Measurements from ENCODE around the gene CHD1L.

DNA sequence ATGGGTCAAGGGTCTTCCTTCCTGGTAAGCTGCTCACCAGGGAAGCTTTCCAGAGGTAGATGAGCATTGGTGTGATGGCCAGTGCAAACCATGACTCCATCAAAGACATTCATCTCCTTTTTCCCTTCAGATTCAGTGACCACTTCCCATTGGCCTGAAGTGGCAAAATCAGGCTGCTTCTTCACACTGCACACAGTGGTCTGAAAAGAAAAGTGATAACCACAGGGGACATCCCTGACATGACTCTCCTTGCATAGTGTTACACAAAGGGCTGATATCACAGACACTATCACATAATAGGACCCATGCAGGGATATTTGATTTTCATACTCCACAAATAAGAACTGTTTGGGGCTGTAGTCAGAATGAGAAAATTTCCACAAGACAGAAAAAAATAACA lies 29.2 kb upstream of the CHD1L start:
- TF ChIP-seq, protein P1, sequence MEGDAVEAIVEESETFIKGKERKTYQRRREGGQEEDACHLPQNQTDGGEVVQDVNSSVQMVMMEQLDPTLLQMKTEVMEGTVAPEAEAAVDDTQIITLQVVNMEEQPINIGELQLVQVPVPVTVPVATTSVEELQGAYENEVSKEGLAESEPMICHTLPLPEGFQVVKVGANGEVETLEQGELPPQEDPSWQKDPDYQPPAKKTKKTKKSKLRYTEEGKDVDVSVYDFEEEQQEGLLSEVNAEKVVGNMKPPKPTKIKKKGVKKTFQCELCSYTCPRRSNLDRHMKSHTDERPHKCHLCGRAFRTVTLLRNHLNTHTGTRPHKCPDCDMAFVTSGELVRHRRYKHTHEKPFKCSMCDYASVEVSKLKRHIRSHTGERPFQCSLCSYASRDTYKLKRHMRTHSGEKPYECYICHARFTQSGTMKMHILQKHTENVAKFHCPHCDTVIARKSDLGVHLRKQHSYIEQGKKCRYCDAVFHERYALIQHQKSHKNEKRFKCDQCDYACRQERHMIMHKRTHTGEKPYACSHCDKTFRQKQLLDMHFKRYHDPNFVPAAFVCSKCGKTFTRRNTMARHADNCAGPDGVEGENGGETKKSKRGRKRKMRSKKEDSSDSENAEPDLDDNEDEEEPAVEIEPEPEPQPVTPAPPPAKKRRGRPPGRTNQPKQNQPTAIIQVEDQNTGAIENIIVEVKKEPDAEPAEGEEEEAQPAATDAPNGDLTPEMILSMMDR (IDR thresholded peaks at IDR 0.05; ENCODE audit: extremely low read depth in 1 of 2, insufficient read depth in 1 of 2, low read depth in 1 of 2, low read length in 2 of 2): no peak
- TF ChIP-seq, protein P2, sequence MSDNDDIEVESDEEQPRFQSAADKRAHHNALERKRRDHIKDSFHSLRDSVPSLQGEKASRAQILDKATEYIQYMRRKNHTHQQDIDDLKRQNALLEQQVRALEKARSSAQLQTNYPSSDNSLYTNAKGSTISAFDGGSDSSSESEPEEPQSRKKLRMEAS (IDR thresholded peaks at IDR 0.05; ENCODE audit: insufficient read depth, insufficient read length): no peak
- TF ChIP-seq EZH2 (IDR thresholded peaks at IDR 0.05; ENCODE audit: borderline replicate concordance, low read depth, low read length, severe bottlenecking) (no peak), POLR2A (IDR thresholded peaks at IDR 0.05; ENCODE audit: low read depth, low read length) (no peak)

Measured in endothelial cell of umbilical vein (primary cell).